ENCODE data around the gene AUP1.

AUP1 gene

GRCh38 chr2:74533464-74533863 is 4.0 kb upstream of the AUP1 start:
- DNase-seq, result no peak

GRCh38 chr2:74532222-74532621 is 2.7 kb upstream of the AUP1 start:
- peak; percentile 64 to 69 for DNase-seq

- no peak for DNase-seq
Observed at GRCh38 chr2:74531666-74532065, 2.2 kb upstream of the AUP1 start.

- peak in 1 of 2 experiments; percentile 39 for DNase-seq
Observed at GRCh38 chr2:74530239-74531187, 1.0 kb upstream of the AUP1 start.

GRCh38 chr2:74528600-74529356 is 728 bp downstream of the AUP1 start:
- no peak for DNase-seq

GRCh38 chr2:74527741-74528140 is 1.8 kb downstream of the AUP1 start:
- no peak for DNase-seq

GRCh38 chr2:74526649-74527230 is 2.8 kb downstream of the AUP1 start:
- no peak for DNase-seq

- peak; percentile 35 to 56 for DNase-seq
Observed at GRCh38 chr2:74525717-74526648, 3.5 kb downstream of the AUP1 start, which contains the start of gene DQX1. Gene DQX1 (minus strand): TSS chr2:74526231. CDS start chr2:74525729, 502 bp downstream.

- DNase-seq, result no peak
Observed at GRCh38 chr2:74524955-74525716, 4.4 kb downstream of the AUP1 start.

- no peak for DNase-seq
Observed at GRCh38 chr2:74524005-74524404, 5.5 kb downstream of the AUP1 start.

- DNase-seq, result no peak
Observed at GRCh38 chr2:74522516-74522915, 7.0 kb downstream of the AUP1 start.

GRCh38 chr2:74516650-74517049 is 12.9 kb downstream of the AUP1 start:
- no peak for DNase-seq

GRCh38 chr2:74515981-74516633 is 13.4 kb downstream of the AUP1 start:
- DNase-seq, result no peak

GRCh38 chr2:74515271-74515980 is 14.1 kb downstream of the AUP1 start:
- DNase-seq, result no peak

- DNase-seq, result no peak
Observed at GRCh38 chr2:74514368-74515270, 14.9 kb downstream of the AUP1 start, which contains the start of gene TLX2. Gene TLX2 (plus strand): TSS chr2:74514450. CDS start chr2:74514807, 357 bp downstream.

GRCh38 chr2:74513605-74514367 is 15.7 kb downstream of the AUP1 start:
- no peak for DNase-seq

- DNase-seq, result no peak
Observed at GRCh38 chr2:74512744-74513604, 16.5 kb downstream of the AUP1 start.
